PC-9 (cell line): ENCODE results near the gene NAGS.

Experiments
- EZH2 ChIP-seq: fragments of 200-600 bp; sonication (generic); IDR thresholded peaks from 2 replicates; pipeline ENCODE4 v1.8.0; 2017; ENCODE audit warnings: antibody characterized with exemption, low read depth
- TF ChIP-seq, protein P1 (sequence below): fragments of 200-600 bp; sonication (generic); conservative IDR thresholded peaks from 2 replicates; pipeline ENCODE4 v1.6.1; 2017; ENCODE audit warnings: mixed run types, antibody characterized with exemption, mild to moderate bottlenecking, moderate library complexity

DNA sequence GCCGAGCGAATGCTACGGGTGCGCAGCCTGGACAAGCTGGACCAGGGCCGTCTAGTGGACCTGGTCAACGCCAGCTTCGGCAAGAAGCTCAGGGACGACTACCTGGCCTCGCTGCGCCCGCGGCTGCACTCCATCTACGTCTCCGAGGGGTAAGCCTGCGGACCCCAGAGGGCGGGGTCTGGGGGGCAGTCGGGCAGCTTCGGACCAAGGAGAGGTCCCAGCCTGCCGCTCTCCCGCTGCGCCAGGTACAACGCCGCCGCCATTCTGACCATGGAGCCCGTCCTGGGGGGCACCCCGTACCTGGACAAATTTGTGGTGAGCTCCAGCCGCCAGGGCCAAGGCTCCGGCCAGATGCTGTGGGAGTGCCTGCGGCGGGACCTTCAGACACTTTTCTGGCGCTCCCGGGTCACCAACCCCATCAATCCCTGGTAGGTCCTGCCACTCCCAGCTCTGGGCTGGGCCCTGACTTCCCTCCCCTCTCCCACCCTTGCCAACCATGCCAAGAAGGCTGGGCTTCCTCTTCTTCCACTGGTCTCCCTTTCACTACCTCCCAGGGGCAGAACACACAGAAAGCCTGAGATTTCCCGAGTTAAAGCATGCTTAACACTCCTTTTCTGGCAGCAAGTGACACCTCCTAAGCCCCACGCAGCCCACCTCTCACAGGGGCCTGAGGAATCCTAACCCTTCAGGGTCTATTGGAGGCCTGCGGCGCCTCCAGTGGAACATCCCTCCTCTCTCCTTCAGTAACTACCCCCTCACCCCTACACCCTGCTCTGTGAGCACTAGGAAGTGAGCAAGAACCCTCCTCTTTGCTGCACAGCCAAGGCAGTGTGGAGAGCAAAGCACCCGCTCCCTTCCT is 3.2 kb downstream of the NAGS start:
- TF ChIP-seq, protein P1, sequence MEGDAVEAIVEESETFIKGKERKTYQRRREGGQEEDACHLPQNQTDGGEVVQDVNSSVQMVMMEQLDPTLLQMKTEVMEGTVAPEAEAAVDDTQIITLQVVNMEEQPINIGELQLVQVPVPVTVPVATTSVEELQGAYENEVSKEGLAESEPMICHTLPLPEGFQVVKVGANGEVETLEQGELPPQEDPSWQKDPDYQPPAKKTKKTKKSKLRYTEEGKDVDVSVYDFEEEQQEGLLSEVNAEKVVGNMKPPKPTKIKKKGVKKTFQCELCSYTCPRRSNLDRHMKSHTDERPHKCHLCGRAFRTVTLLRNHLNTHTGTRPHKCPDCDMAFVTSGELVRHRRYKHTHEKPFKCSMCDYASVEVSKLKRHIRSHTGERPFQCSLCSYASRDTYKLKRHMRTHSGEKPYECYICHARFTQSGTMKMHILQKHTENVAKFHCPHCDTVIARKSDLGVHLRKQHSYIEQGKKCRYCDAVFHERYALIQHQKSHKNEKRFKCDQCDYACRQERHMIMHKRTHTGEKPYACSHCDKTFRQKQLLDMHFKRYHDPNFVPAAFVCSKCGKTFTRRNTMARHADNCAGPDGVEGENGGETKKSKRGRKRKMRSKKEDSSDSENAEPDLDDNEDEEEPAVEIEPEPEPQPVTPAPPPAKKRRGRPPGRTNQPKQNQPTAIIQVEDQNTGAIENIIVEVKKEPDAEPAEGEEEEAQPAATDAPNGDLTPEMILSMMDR = no peak
- no peak for TF ChIP-seq EZH2
